Metanephros (tissue), 2 donors: Measurements from ENCODE around the gene LIPE. TPM values are rescaled to one million over a fixed set of nuclear protein-coding genes. Genes with fewer than 3 reads are reported as not detected.

Experiments used
- small RNA-seq: library from RNA; depleted of rRNA; stranded (forward); fragments of <200 nt; gene quantifications from one replicate; pipeline ENCODE3, GENCODE V24; 2014; ENCODE audit warnings: low replicate concordance
- total RNA-seq: library from RNA; depleted of rRNA; stranded (reverse); fragments of >200 nt; gene quantifications from one replicate; pipeline ENCODE4 v1.2.3, GENCODE V29; 2014

The LIPE gene, protein sequence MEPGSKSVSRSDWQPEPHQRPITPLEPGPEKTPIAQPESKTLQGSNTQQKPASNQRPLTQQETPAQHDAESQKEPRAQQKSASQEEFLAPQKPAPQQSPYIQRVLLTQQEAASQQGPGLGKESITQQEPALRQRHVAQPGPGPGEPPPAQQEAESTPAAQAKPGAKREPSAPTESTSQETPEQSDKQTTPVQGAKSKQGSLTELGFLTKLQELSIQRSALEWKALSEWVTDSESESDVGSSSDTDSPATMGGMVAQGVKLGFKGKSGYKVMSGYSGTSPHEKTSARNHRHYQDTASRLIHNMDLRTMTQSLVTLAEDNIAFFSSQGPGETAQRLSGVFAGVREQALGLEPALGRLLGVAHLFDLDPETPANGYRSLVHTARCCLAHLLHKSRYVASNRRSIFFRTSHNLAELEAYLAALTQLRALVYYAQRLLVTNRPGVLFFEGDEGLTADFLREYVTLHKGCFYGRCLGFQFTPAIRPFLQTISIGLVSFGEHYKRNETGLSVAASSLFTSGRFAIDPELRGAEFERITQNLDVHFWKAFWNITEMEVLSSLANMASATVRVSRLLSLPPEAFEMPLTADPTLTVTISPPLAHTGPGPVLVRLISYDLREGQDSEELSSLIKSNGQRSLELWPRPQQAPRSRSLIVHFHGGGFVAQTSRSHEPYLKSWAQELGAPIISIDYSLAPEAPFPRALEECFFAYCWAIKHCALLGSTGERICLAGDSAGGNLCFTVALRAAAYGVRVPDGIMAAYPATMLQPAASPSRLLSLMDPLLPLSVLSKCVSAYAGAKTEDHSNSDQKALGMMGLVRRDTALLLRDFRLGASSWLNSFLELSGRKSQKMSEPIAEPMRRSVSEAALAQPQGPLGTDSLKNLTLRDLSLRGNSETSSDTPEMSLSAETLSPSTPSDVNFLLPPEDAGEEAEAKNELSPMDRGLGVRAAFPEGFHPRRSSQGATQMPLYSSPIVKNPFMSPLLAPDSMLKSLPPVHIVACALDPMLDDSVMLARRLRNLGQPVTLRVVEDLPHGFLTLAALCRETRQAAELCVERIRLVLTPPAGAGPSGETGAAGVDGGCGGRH
- 16.4 TPM for total RNA-seq

DNA sequence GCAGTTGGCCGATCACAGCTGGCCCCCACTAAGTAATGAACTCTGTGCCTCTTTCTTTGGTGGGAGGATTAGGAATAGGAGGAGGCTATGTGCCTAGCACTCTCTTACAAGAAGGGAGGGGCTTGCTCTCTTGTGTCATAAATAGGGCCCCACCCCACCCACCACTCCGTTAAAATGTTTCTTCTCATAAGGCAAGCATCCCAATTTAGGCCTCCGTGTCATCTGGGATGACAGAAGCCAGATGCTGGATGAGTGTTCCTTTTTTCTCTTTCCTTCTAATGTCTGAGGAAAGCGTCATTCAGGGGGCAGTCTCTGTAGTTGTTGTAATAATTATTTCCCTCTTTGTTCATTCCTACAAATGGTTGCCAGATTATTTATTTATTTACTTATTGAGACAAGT is at the start of gene LIPE:
TSS of gene LIPE (minus strand) at position 76 of the 400 bp plus-strand sequence. CDS start 239 bp downstream, outside the sequence.

DNA sequence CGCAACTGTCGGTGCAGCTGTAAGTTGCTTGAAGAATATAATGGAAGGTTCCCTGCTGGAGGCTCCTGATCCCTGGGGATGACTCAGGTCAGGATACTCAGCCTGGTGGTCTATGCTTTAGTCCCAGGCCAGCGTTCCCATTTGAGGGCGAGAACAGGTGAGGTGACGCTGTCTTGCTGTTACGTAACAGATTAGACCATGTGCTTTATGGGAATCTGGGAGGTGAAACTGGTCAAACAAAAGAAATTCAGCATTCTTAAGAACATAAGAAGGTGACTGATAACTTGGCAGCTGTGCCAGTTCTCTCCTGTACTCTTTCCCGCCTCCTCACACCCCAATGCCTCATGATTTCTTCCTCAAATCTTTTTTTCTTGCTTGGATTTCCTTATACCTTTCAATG is 15.6 kb upstream of the LIPE start, which contains the start of gene CXCL17:
TSS of gene CXCL17 (minus strand) at position 114 of the 400 bp plus-strand sequence. CDS start 114 bp downstream, outside the sequence.

DNA sequence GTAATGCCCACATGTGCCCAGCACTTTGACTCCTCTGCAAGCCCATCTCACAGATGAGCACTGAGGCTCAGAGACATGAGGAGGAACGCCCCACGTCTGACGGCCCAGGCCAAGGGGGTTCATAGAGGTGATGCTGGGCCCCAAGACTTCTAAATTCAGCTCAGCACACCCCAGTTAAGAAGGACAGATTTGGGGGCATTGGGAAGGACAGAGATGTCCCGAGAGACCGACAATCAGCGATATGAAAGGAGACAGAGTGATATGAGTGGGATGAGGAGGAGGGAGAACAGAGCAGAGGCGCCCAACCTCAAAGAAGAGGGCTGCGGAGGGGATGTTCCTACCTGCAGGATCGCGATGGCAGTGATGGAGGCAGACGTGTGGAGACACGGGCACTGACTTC is 37.3 kb downstream of the LIPE start, which contains the start of gene CNFN:
TSS of gene CNFN (minus strand) at position 399 of the 400 bp plus-strand sequence. CDS start 1,260 bp downstream, outside the sequence.

Small RNA genes lying within 50 kb of the gene (small RNA-seq; reads per million reads assigned to genes)
- gene RNU4-60P: not detected

Other genes starting within 250 kb of the LIPE start
- gene DEDD2, start 209.7 kb downstream of the LIPE start, total RNA-seq: 36.3 TPM
- gene ZNF526, start 207.1 kb downstream of the LIPE start, total RNA-seq: 10.2 TPM
- 29.5 TPM for gene GSK3A, start 184.8 kb downstream of the LIPE start, total RNA-seq
- gene ERF, start 172.3 kb downstream of the LIPE start, total RNA-seq: 43.8 TPM
- 40.2 TPM for gene CIC, start 158.1 kb downstream of the LIPE start, total RNA-seq
- 0.70 TPM for gene PRR19, start 125.3 kb downstream of the LIPE start, total RNA-seq
- gene PAFAH1B3, start 124.8 kb downstream of the LIPE start, total RNA-seq: 57.8 TPM
- gene TMEM145, start 114.1 kb downstream of the LIPE start, total RNA-seq: 0.99 TPM
- gene MEGF8, start 101.8 kb downstream of the LIPE start, total RNA-seq: 50.2 TPM
- 0.76 TPM for gene CNFN, start 37.1 kb downstream of the LIPE start, total RNA-seq
- gene CXCL17, start 15.6 kb upstream of the LIPE start, total RNA-seq: 0.23 TPM
- 14.2 TPM for gene CEACAM1, start 101.1 kb upstream of the LIPE start, total RNA-seq
- gene CEACAM8, start 167.5 kb upstream of the LIPE start, total RNA-seq: 2.5 TPM